CD14-positive monocyte (primary cell): ENCODE results near the gene RAE1. TPM values are rescaled to one million over a fixed set of nuclear protein-coding genes. Genes with fewer than 3 reads are reported as not detected.
A peak's percentile ranks its signal among the peaks of the same experiment; 100 is the strongest.

Source experiments
- DNase-seq, 3 donors: peaks; one replicate each; pipeline ENCODE4 v3.0.0-alpha.2; 2011 to 2022
- H2AFZ ChIP-seq: 2 replicates; pipeline ENCODE4 v1.6.0; 2012; ENCODE audit warnings: mild to moderate bottlenecking, low read depth, low read length, inconsistent platforms; ENCODE audit not compliant: insufficient read depth, poor library complexity, severe bottlenecking
- H3K27ac ChIP-seq, 2 donors: 1 replicate in 1 of 2; 2 replicates in 1 of 2; pipeline ENCODE4 v1.5.1; 2012 to 2013; ENCODE audit warnings: low read length in 2 of 2, control low read depth in 1 of 2, inconsistent platforms in 1 of 2, low read depth in 1 of 2, mild to moderate bottlenecking in 1 of 2
- H3K27me3 ChIP-seq, 2 donors: one replicate each; pipeline versions ENCODE4 v1.6.0 to v1.6.1; 2011 to 2013; ENCODE audit warnings: low read length in 2 of 2; ENCODE audit not compliant: control insufficient read depth in 2 of 2, insufficient read depth in 2 of 2
- H3K36me3 ChIP-seq, 2 donors: replicated peaks in 1 of 2; 1 replicate in 1 of 2; 2 replicates in 1 of 2; pipeline versions ENCODE4 v1.5.1 to v1.6.1; 2012 to 2013; ENCODE audit warnings: low read length in 2 of 2, control low read depth in 1 of 2, inconsistent platforms in 1 of 2, mild to moderate bottlenecking in 1 of 2; ENCODE audit not compliant: insufficient read depth in 2 of 2, control insufficient read depth in 1 of 2
- H3K4me1 ChIP-seq, 2 donors: 1 replicate in 1 of 2; 2 replicates in 1 of 2; pipeline versions ENCODE4 v1.5.1 to v1.6.1; 2012 to 2013; ENCODE audit warnings: low read length in 2 of 2, control low read depth in 1 of 2, inconsistent platforms in 1 of 2, mild to moderate bottlenecking in 1 of 2, moderate library complexity in 1 of 2; ENCODE audit not compliant: insufficient read depth in 2 of 2, control insufficient read depth in 1 of 2
- H3K4me2 ChIP-seq: replicated peaks from 2 replicates; pipeline ENCODE3; 2012; ENCODE audit warnings: low read length, moderate library complexity, mild to moderate bottlenecking; ENCODE audit not compliant: poor library complexity, severe bottlenecking; ENCODE audit errors: extremely low read depth
- H3K4me3 ChIP-seq, 3 experiments: fragments of 200-600 bp in 1 of 3; sonication (generic) in 1 of 3; replicated peaks in 1 of 3; 1 replicate in 2 of 3; 2 replicates in 1 of 3; pipeline ENCODE4 v1.5.1; 2011 to 2013; ENCODE audit warnings: low read length in 3 of 3, mild to moderate bottlenecking in 3 of 3, control low read depth in 2 of 3, low read depth in 2 of 3, inconsistent platforms in 1 of 3, moderate library complexity in 1 of 3
- H3K79me2 ChIP-seq: 2 replicates; pipeline ENCODE4 v1.6.0; 2012; ENCODE audit warnings: mild to moderate bottlenecking, control low read depth, inconsistent platforms, low read length, moderate library complexity; ENCODE audit not compliant: insufficient read depth
- H3K9ac ChIP-seq: 2 replicates; pipeline ENCODE4 v1.6.0; 2017; ENCODE audit warnings: low read length, mild to moderate bottlenecking; ENCODE audit not compliant: insufficient read depth, poor library complexity, severe bottlenecking
- H3K9me3 ChIP-seq, 2 donors: replicated peaks in 1 of 2; 1 replicate in 1 of 2; 2 replicates in 1 of 2; pipeline versions ENCODE4 v1.5.1 to v1.6.1; 2012 to 2013; ENCODE audit warnings: low read length in 2 of 2, control low read depth in 1 of 2; ENCODE audit not compliant: control insufficient read depth in 1 of 2, insufficient read depth in 1 of 2
- H4K20me1 ChIP-seq: 2 replicates; pipeline ENCODE4 v1.6.0; 2012; ENCODE audit warnings: mild to moderate bottlenecking, low read length, control low read depth, moderate library complexity; ENCODE audit not compliant: insufficient read depth
- H3K27ac Mint-ChIP-seq, 7 donors: one replicate each; pipeline ENCODE4 v1.8.0; 2020; ENCODE audit warnings: mild to moderate bottlenecking in 7 of 7, mixed read lengths in 7 of 7, moderate library complexity in 6 of 7, inconsistent platforms in 2 of 7
- H3K27me3 Mint-ChIP-seq, 3 donors: one replicate each; pipeline ENCODE4 v1.8.0; 2021 to 2022; ENCODE audit warnings: low read depth in 3 of 3, mild to moderate bottlenecking in 3 of 3, mixed read lengths in 3 of 3, moderate library complexity in 3 of 3, inconsistent platforms in 1 of 3
- H3K36me3 Mint-ChIP-seq, 2 donors: one replicate each; pipeline ENCODE4 v1.8.0; 2020; ENCODE audit warnings: mixed read lengths in 2 of 2, inconsistent platforms in 1 of 2, mild to moderate bottlenecking in 1 of 2
- H3K4me1 Mint-ChIP-seq: one replicate; pipeline ENCODE4 v1.8.0; 2020; ENCODE audit warnings: mild to moderate bottlenecking, mixed read lengths
- H3K4me3 Mint-ChIP-seq, 2 donors: one replicate each; pipeline ENCODE4 v1.8.0; 2020; ENCODE audit warnings: mild to moderate bottlenecking in 2 of 2, mixed read lengths in 2 of 2, moderate library complexity in 1 of 2
- H3K9me3 Mint-ChIP-seq, 7 donors: one replicate each; pipeline ENCODE4 v1.8.0; 2020 to 2022; ENCODE audit warnings: mixed read lengths in 7 of 7, mild to moderate bottlenecking in 6 of 7, moderate library complexity in 6 of 7, inconsistent platforms in 2 of 7
- CTCF ChIP-seq: fragments of 200-600 bp; IDR thresholded peaks from one replicate; pipeline ENCODE4 v1.8.0; 2022; ENCODE audit warnings: antibody characterized with exemption, mild to moderate bottlenecking
- WGBS: methylation state at CpG from one replicate; pipeline ENCODE4 v1.1.5; 2013; ENCODE audit warnings: missing lambda C conversion rate; ENCODE audit not compliant: insufficient coverage; 5-methylcytosine and 5-hydroxymethylcytosine counted together
- intact Hi-C, 2 donors: fragments of 100-400 bp; cut with micrococcal nuclease; formaldehyde crosslinking; loops; one replicate each; pipeline versions ENCODE4 v1.15.0 to v1.15.1; 2023
- polyA plus RNA-seq, 3 donors: library from polyadenylated mRNA; depleted of rRNA in 1 of 3; unstranded in 2 of 3; stranded (reverse) in 1 of 3; fragments of 300-500 nt in 2 of 3; fragments of >200 nt in 1 of 3; fragmentation: Illumina TruSeq in 2 of 3; gene quantifications; 1 replicate in 2 of 3; 2 replicates in 1 of 3; pipeline ENCODE4 v1.2.3, GENCODE V29; 2012 to 2021

The RAE1 gene
- polyA plus RNA-seq, 3 donors, result 15.8 to 27.5 (median 21.7) TPM

GRCh38 chr20:57396984-57397692 is 46.1 kb downstream of the RAE1 start:
- Mint-ChIP-seq H3K27me3 (peaks cover 2 to 8% (median 6%) of the 10 kb centered on the region in 3 donors), H3K4me1 (peaks cover 80% of the 10 kb centered on the region), H3K4me3 (peak overlapping the region in 1 of 2 donors; percentile 70), H3K9me3 (peaks cover 0 to 3% (median 0%) of the 10 kb centered on the region in 7 donors), H3K27ac (peak overlapping the region in 5 of 7 donors; percentile 6 to 93 (median 54)), H3K36me3 (peaks cover 85 to 89% of the 10 kb centered on the region in 2 donors)
- no peak overlapping the region for H3K9ac ChIP-seq
- H2AFZ ChIP-seq, result no peak overlapping the region
- peaks cover 94% of the 10 kb centered on the region for H3K79me2 ChIP-seq
- no peaks in the 10 kb centered on the region for H3K9me3 ChIP-seq
- 90% methylated on average over 12 of the region's 16 CpGs for WGBS
- H3K4me2 ChIP-seq, result no peak overlapping the region
- peaks cover 99% of the 10 kb centered on the region for H4K20me1 ChIP-seq
- no peak overlapping the region for H3K4me3 ChIP-seq
- DNase-seq, result no peak
- TF ChIP-seq CTCF, result no peak
- peaks cover 61 to 73% of the 10 kb centered on the region in 2 donors for H3K4me1 ChIP-seq
- H3K27ac ChIP-seq, result peak overlapping the region; percentile 8 to 58
- intact Hi-C loops, result loop anchor here in 1 of 2 donors (10.0 kb wide), 1 partner anchor 78 kb away; no protein-coding TSS in a partner anchor
- no peaks in the 10 kb centered on the region for H3K27me3 ChIP-seq
- H3K36me3 ChIP-seq, result peaks cover 72 to 82% of the 10 kb centered on the region in 2 donors

DNA sequence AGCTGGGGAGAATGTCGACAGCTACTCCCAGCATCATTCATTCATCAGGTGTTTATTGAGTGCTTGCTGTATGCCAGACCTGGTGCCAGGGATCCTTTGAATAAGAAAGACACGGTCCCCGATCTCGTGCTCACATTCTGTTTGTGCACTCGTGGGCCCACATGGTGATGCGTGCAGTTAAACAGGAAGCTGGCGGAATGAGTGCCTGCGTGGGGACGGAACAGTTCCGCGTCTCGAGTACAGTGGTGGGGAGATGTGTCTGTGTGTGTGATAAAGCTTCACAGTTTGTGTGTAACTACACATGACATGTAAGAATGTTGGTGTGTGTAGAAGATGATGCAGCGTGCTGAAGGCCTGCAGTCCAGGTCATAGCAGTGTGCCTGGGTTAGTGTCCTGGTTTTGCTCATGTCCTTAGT is 46.6 kb downstream of the RAE1 start:
- Histone ChIP-seq H4K20me1 (peaks cover 99% of the 10 kb centered on the region), H3K4me2 (peak overlapping the region; percentile 24), H3K4me1 (peaks cover 58 to 73% of the 10 kb centered on the region in 2 donors), H2AFZ (no peak overlapping the region), H3K36me3 (peaks cover 78 to 88% of the 10 kb centered on the region in 2 donors), H3K27ac (peak overlapping the region; percentile 8 to 58), H3K27me3 (no peaks in the 10 kb centered on the region), H3K4me3 (peak overlapping the region in 1 of 3 experiments; percentile 23), H3K9ac (no peak overlapping the region), H3K79me2 (peaks cover 94% of the 10 kb centered on the region), H3K9me3 (no peaks in the 10 kb centered on the region)
- H3K27ac Mint-ChIP-seq, result peak overlapping the region; percentile 6 to 93 (median 54)
- peak overlapping the region; percentile 70 to 73 for H3K4me3 Mint-ChIP-seq
- H3K9me3 Mint-ChIP-seq, result peaks cover 0 to 3% (median 0%) of the 10 kb centered on the region in 7 donors
- no peak for TF ChIP-seq CTCF
- WGBS, result 32% methylated on average over 12 of the region's 13 CpGs
- H3K4me1 Mint-ChIP-seq, result peaks cover 78% of the 10 kb centered on the region
- DNase-seq, result peak; percentile 62 to 78 (median 72)
- peaks cover 89 to 95% of the 10 kb centered on the region in 2 donors for H3K36me3 Mint-ChIP-seq
- H3K27me3 Mint-ChIP-seq, result peaks cover 2 to 8% (median 6%) of the 10 kb centered on the region in 3 donors
- intact Hi-C loops, result loop anchor here in 1 of 2 donors (10.0 kb wide), 1 partner anchor 77 kb away; no protein-coding TSS in a partner anchor
